Nephron progenitor cell (in vitro differentiated cells): ENCODE measurements around the gene KDM4B.

Experiments
- DNase-seq: peaks from one replicate; pipeline ENCODE4 v3.0.0; 2021
- H3K27ac Mint-ChIP-seq: 2 replicates; pipeline ENCODE4 v1.8.0; 2021; ENCODE audit warnings: mild to moderate bottlenecking, moderate library complexity, mixed read lengths
- H3K27me3 Mint-ChIP-seq: 2 replicates; pipeline ENCODE4 v1.8.0; 2021; ENCODE audit warnings: mild to moderate bottlenecking, low read depth, mixed read lengths; ENCODE audit not compliant: poor library complexity
- H3K36me3 Mint-ChIP-seq: 2 replicates; pipeline ENCODE4 v1.8.0; 2021; ENCODE audit warnings: low read depth, mixed read lengths
- H3K4me1 Mint-ChIP-seq: 2 replicates; pipeline ENCODE4 v1.8.0; 2021; ENCODE audit warnings: mixed read lengths
- H3K4me3 Mint-ChIP-seq: 2 replicates; pipeline ENCODE4 v1.8.0; 2021; ENCODE audit warnings: mild to moderate bottlenecking, moderate library complexity, mixed read lengths
- H3K9me3 Mint-ChIP-seq: 2 replicates; pipeline ENCODE4 v1.8.0; 2021; ENCODE audit warnings: mild to moderate bottlenecking, moderate library complexity, mixed read lengths
- CTCF ChIP-seq: fragments of 200-600 bp; sonication (generic); IDR thresholded peaks from 2 replicates; pipeline ENCODE4 v1.5.0; 2021; ENCODE audit warnings: antibody characterized with exemption

The KDM4B gene

GRCh38 chr19:5120321-5120720 is 151.4 kb downstream of the KDM4B start:
- Mint-ChIP-seq H3K36me3 (peaks cover 49% of the 10 kb centered on the region), H3K4me3 (no peak overlapping the region), H3K27ac (no peak overlapping the region), H3K27me3 (no peaks in the 10 kb centered on the region), H3K9me3 (peaks cover 13% of the 10 kb centered on the region), H3K4me1 (peaks cover 69% of the 10 kb centered on the region)
- DNase-seq = no peak
- no peak for TF ChIP-seq CTCF

- Mint-ChIP-seq H3K27ac (no peak overlapping the region), H3K4me3 (no peak overlapping the region), H3K9me3 (peaks cover 7% of the 10 kb centered on the region), H3K4me1 (peaks cover 74% of the 10 kb centered on the region), H3K27me3 (no peaks in the 10 kb centered on the region), H3K36me3 (peaks cover 43% of the 10 kb centered on the region)
- DNase-seq = no peak
- TF ChIP-seq CTCF = no peak
These were observed 151.9 kb downstream of the KDM4B start for GRCh38 chr19:5120833-5121232.

DNA sequence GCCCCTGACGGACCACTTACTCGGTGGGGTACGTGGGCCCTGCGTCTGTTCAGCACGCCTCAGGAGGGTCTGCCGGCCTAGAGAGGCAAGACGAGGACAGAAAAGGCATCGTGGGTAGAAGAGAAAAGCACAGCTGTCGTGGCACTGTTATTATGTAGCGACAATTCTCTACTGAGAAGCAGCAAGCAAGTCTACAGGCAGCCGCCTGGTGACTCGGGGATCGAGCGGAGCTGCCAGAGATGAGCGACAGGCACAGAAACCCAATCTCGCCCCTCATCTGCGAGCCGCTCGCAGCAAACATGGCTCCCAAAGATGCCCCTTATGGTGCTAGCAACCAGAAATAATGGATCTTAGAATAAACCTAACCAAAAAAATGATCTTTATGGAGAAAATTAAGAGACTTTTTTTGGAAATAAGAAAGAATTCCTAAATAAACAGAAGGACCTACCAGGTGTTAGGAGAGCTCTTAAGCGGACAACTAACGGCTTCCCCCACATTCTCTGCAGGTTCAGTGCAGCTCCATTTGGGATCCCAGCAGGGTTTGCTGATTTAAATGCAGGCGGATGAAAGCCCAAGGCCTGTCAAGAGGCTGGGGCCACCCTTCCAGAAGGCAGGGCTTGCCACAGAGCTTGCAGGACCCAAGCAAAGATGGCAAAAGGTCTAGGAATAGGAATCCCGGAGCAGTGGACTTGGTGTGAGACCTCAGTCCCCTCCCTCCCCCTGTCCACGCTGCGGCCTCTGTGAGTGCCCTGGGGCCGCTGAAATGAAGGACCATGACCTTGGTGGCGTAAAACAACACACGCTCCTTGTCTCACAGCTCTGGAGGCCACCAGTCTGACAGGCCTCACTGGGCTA is 152.6 kb downstream of the KDM4B start:
- Mint-ChIP-seq H3K36me3 (peaks cover 37% of the 10 kb centered on the region), H3K27me3 (no peaks in the 10 kb centered on the region), H3K27ac (peak overlapping the region; percentile 22), H3K4me3 (no peak overlapping the region), H3K9me3 (peaks cover 3% of the 10 kb centered on the region), H3K4me1 (peaks cover 78% of the 10 kb centered on the region)
- DNase-seq = no peak
- no peak for TF ChIP-seq CTCF

GRCh38 chr19:5122121-5122400 is 153.1 kb downstream of the KDM4B start:
- H3K9me3 Mint-ChIP-seq = no peaks in the 10 kb centered on the region
- no peak overlapping the region for H3K27ac Mint-ChIP-seq
- no peak for DNase-seq
- TF ChIP-seq CTCF = no peak
- peaks cover 33% of the 10 kb centered on the region for H3K36me3 Mint-ChIP-seq
- H3K27me3 Mint-ChIP-seq = no peaks in the 10 kb centered on the region
- no peak overlapping the region for H3K4me3 Mint-ChIP-seq
- peaks cover 76% of the 10 kb centered on the region for H3K4me1 Mint-ChIP-seq

DNA sequence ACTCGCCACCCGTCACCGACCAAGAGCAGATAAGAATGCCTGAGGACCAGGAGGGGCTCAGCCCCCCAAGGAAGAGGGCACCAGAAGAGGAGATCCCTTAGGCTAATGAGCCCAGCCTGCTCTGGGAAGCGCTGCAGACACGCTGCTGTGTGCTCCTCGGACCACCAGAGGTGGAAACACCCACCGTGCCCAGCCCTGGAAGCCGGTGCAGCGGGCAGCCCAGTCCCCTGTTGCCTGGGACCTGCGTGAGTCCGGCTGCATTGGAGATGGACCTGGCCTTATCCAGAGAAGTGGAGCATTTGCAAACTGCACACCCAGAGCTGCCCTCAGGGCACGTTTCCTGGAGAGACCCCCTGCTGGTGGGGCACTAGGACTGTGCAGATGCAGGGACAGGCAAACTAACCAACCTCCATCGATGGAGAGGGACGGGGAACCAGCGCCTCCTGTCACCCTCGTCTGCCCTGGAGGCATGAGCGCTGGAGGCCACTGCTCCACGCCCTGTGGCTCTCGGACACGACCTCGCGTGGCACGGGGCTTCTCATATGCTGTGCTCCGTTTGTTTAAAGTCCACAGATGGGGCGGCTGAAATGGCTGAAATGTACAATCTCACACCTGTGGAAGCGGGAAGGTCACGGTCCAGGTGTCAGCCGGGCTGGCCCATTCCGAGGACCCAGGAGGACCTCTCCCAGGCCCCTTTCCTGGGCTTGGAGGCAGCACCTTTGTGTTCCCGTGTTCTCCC is 153.9 kb downstream of the KDM4B start:
- no peaks in the 10 kb centered on the region for H3K9me3 Mint-ChIP-seq
- DNase-seq = no peak
- H3K4me3 Mint-ChIP-seq = no peak overlapping the region
- H3K27me3 Mint-ChIP-seq = no peaks in the 10 kb centered on the region
- peaks cover 78% of the 10 kb centered on the region for H3K4me1 Mint-ChIP-seq
- TF ChIP-seq CTCF = no peak
- no peak overlapping the region for H3K27ac Mint-ChIP-seq
- peaks cover 33% of the 10 kb centered on the region for H3K36me3 Mint-ChIP-seq
